A673 (cell line): Measurements from ENCODE around the gene CYLD.

Experiments used
- EZH2 ChIP-seq: fragments of 200-600 bp; sonication (generic); IDR thresholded peaks from 2 replicates; pipeline ENCODE4 v1.6.1; 2017; ENCODE audit warnings: borderline replicate concordance, low read depth, mild to moderate bottlenecking, mixed read lengths, antibody characterized with exemption, low read length; ENCODE audit not compliant: poor library complexity, severe bottlenecking
- TF ChIP-seq, protein P1 (sequence below): fragments of 300-800, 200-600 bp; sonication (generic); conservative IDR thresholded peaks from 2 replicates; pipeline ENCODE4 v1.5.1; 2017; ENCODE audit warnings: low read depth, mild to moderate bottlenecking, antibody characterized with exemption, low read length, moderate library complexity, mixed read lengths

DNA sequence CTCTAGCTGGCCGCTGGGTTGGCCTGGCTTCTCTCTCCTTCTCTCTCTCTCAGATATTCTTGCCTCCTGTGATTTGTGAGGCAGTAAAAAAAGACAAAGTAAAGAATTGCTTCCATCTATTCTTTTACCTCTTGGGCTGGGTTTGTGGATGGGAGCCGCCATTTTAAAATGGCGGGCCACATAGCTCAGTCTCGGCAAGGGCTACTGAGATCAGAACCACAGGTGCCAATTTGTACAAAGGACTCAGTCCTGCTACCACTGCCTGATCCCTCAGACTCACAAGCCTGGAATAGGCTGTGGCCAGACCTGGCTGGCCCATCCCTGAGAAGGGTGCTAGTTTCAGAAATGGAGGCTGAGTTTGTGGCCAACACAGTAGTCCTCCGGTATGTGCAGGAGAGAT lies 24.4 kb upstream of the CYLD start:
- TF ChIP-seq, protein P1, sequence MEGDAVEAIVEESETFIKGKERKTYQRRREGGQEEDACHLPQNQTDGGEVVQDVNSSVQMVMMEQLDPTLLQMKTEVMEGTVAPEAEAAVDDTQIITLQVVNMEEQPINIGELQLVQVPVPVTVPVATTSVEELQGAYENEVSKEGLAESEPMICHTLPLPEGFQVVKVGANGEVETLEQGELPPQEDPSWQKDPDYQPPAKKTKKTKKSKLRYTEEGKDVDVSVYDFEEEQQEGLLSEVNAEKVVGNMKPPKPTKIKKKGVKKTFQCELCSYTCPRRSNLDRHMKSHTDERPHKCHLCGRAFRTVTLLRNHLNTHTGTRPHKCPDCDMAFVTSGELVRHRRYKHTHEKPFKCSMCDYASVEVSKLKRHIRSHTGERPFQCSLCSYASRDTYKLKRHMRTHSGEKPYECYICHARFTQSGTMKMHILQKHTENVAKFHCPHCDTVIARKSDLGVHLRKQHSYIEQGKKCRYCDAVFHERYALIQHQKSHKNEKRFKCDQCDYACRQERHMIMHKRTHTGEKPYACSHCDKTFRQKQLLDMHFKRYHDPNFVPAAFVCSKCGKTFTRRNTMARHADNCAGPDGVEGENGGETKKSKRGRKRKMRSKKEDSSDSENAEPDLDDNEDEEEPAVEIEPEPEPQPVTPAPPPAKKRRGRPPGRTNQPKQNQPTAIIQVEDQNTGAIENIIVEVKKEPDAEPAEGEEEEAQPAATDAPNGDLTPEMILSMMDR, result no peak
- no peak for TF ChIP-seq EZH2
